IMR-90 (cell line): Measurements from ENCODE around the gene PTCH1. TPM values are rescaled to one million over a fixed set of nuclear protein-coding genes. Genes with fewer than 3 reads are reported as not detected.

Source experiments
- ATAC-seq: fragments of 200-7000 bp; cut with Tn5 transposase; 2 replicates; pipeline ENCODE4 v1.9.1; 2020; ENCODE audit warnings: low read depth, mild to moderate bottlenecking, moderate library complexity
- BruUV-seq: library from RNA; stranded (reverse); fragments of 400-500 nt; replicated peaks from 2 replicates; lab custom pipeline; 2021; lab: Mats Ljungman, UMichigan
- CTCF ChIA-PET: fragments of 300-600 bp; formaldehyde crosslinking; extraction: SDS; loops from one replicate; lab custom pipeline; 2021; ENCODE audit warnings: antibody characterized with exemption; lab: Yijun Ruan, JAX
- POLR2A ChIA-PET: fragments of 300-600 bp; sonication (Branson Sonifier 250); formaldehyde crosslinking; loops from one replicate; lab custom pipeline; 2022; ENCODE audit warnings: antibody characterized with exemption; ENCODE audit not compliant: unreplicated experiment; lab: Charles Lee
- DNase-seq: peaks from one replicate; pipeline ENCODE4 v3.0.0; 2013
- H2AFZ ChIP-seq: replicated peaks from 2 replicates; pipeline ENCODE3; 2013; ENCODE audit warnings: low read length, mild to moderate bottlenecking; ENCODE audit not compliant: poor library complexity
- H2AK5ac ChIP-seq: 2 replicates; pipeline ENCODE4 v1.6.1; 2013; ENCODE audit warnings: low read depth, low read length, inconsistent platforms
- H2AK9ac ChIP-seq: replicated peaks from 2 replicates; pipeline ENCODE3; 2013; ENCODE audit warnings: mild to moderate bottlenecking, low read depth, low read length, moderate library complexity; ENCODE audit not compliant: poor library complexity
- H2BK120ac ChIP-seq: 2 replicates; pipeline ENCODE4 v1.6.1; 2013; ENCODE audit warnings: low read depth, low read length, inconsistent platforms
- H2BK15ac ChIP-seq: 3 replicates; pipeline ENCODE4 v1.6.1; 2013; ENCODE audit warnings: low read depth, low read length, inconsistent platforms
- H2BK20ac ChIP-seq: 2 replicates; pipeline ENCODE4 v1.6.1; 2013; ENCODE audit warnings: low read depth, mild to moderate bottlenecking, inconsistent platforms, low read length, moderate library complexity
- H2BK5ac ChIP-seq: 2 replicates; pipeline ENCODE4 v1.6.1; 2013; ENCODE audit warnings: mild to moderate bottlenecking, low read depth, low read length, inconsistent platforms; ENCODE audit not compliant: poor library complexity, severe bottlenecking
- H3K14ac ChIP-seq: replicated peaks from 2 replicates; pipeline ENCODE4 v1.6.1; 2013; ENCODE audit warnings: low read depth, low read length, inconsistent platforms
- H3K18ac ChIP-seq: 2 replicates; pipeline ENCODE4 v1.6.1; 2013; ENCODE audit warnings: low read depth, low read length, control low read depth
- H3K23ac ChIP-seq: 2 replicates; pipeline ENCODE4 v1.6.1; 2013; ENCODE audit warnings: low read depth, low read length, inconsistent platforms
- H3K27ac ChIP-seq: 2 replicates; pipeline ENCODE4 v1.5.1; 2013; ENCODE audit warnings: mild to moderate bottlenecking, control low read depth, low read length; ENCODE audit not compliant: insufficient read depth
- H3K27me3 ChIP-seq: 2 replicates; pipeline ENCODE4 v1.6.1; 2013; ENCODE audit warnings: low read length; ENCODE audit not compliant: control insufficient read depth, insufficient read depth
- H3K36me3 ChIP-seq: 2 replicates; pipeline ENCODE4 v1.6.1; 2013; ENCODE audit warnings: low read length, mixed read lengths; ENCODE audit not compliant: control insufficient read depth, insufficient read depth
- H3K4ac ChIP-seq: 2 replicates; pipeline ENCODE4 v1.6.1; 2013; ENCODE audit warnings: low read depth, low read length, inconsistent platforms
- H3K4me1 ChIP-seq: 2 replicates; pipeline ENCODE4 v1.6.1; 2013; ENCODE audit warnings: low read length, mixed read lengths; ENCODE audit not compliant: control insufficient read depth, insufficient read depth
- H3K4me2 ChIP-seq: 2 replicates; pipeline ENCODE4 v1.6.1; 2013; ENCODE audit warnings: low read depth, mild to moderate bottlenecking, control low read depth, low read length, moderate library complexity
- H3K4me3 ChIP-seq: 2 replicates; pipeline ENCODE4 v1.5.1; 2013; ENCODE audit warnings: low read depth, mild to moderate bottlenecking, control low read depth, low read length, moderate library complexity; ENCODE audit not compliant: insufficient read depth
- H3K56ac ChIP-seq: 2 replicates; pipeline ENCODE4 v1.6.1; 2013; ENCODE audit warnings: low read length, inconsistent platforms; ENCODE audit not compliant: insufficient read depth; ENCODE audit errors: extremely low read depth
- H3K79me1 ChIP-seq, 2 experiments: 2 replicates each; pipeline ENCODE4 v1.6.1; 2013; ENCODE audit warnings: low read length in 2 of 2, inconsistent platforms in 1 of 2, low read depth in 1 of 2
- H3K9ac ChIP-seq: 2 replicates; pipeline ENCODE4 v1.6.1; 2013; ENCODE audit warnings: low read depth, low read length, control low read depth
- H3K9me1 ChIP-seq: 2 replicates; pipeline ENCODE4 v1.6.1; 2013; ENCODE audit warnings: low read length, inconsistent platforms; ENCODE audit not compliant: insufficient read depth
- H3K9me3 ChIP-seq: 2 replicates; pipeline ENCODE4 v1.6.1; 2013; ENCODE audit warnings: low read length; ENCODE audit not compliant: control insufficient read depth, insufficient read depth
- H4K20me1 ChIP-seq: 2 replicates; pipeline ENCODE4 v1.6.1; 2013; ENCODE audit warnings: low read length, inconsistent platforms; ENCODE audit not compliant: insufficient read depth
- H4K5ac ChIP-seq: 2 replicates; pipeline ENCODE4 v1.6.1; 2013; ENCODE audit warnings: mild to moderate bottlenecking, low read depth, low read length, control low read depth
- H4K8ac ChIP-seq, 2 experiments: 2 replicates each; pipeline ENCODE4 v1.6.1; 2013; ENCODE audit warnings: low read depth in 2 of 2, low read length in 2 of 2, control low read depth in 1 of 2, inconsistent platforms in 1 of 2
- H4K91ac ChIP-seq: 2 replicates; pipeline ENCODE4 v1.6.1; 2013; ENCODE audit warnings: low read depth, low read length, inconsistent platforms; ENCODE audit not compliant: insufficient read depth
- BHLHE40 ChIP-seq: fragments of 150-350 bp; IDR thresholded peaks from 2 replicates; pipeline ENCODE4 v1.6.1; 2016; ENCODE audit warnings: mild to moderate bottlenecking, low read depth, low read length
- CEBPB ChIP-seq: IDR thresholded peaks from 2 replicates; pipeline ENCODE4 v1.6.1; 2012; ENCODE audit warnings: low read depth, low read length, improper control_type of control experiment
- CHD1 ChIP-seq: IDR thresholded peaks from 2 replicates; pipeline ENCODE4 v1.6.1; 2012; ENCODE audit warnings: low read depth, low read length, improper control_type of control experiment
- FOS ChIP-seq: fragments of 150-350 bp; IDR thresholded peaks from 2 replicates; pipeline ENCODE4 v1.6.1; 2016; ENCODE audit warnings: low read depth, low read length
- MAFK ChIP-seq: IDR thresholded peaks from 2 replicates; pipeline ENCODE4 v1.6.1; 2012; ENCODE audit warnings: low read depth, low read length, improper control_type of control experiment
- MXI1 ChIP-seq: IDR thresholded peaks from 2 replicates; pipeline ENCODE4 v1.6.1; 2012; ENCODE audit warnings: low read depth, mild to moderate bottlenecking, low read length, moderate library complexity, borderline replicate concordance
- NFE2L2 ChIP-seq: fragments of 150-350 bp; IDR thresholded peaks from 2 replicates; pipeline ENCODE4 v1.6.1; 2016; ENCODE audit warnings: low read depth, mild to moderate bottlenecking, low read length
- POLR2A ChIP-seq: IDR thresholded peaks from 2 replicates; pipeline ENCODE4 v1.6.1; 2012; ENCODE audit warnings: mild to moderate bottlenecking, low read depth, low read length
- RAD21 ChIP-seq: IDR thresholded peaks from 2 replicates; pipeline ENCODE4 v1.6.1; 2012; ENCODE audit warnings: low read length, improper control_type of control experiment
- RFX5 ChIP-seq: IDR thresholded peaks from 2 replicates; pipeline ENCODE4 v1.8.0; 2012; ENCODE audit warnings: low read depth, mild to moderate bottlenecking, low read length, moderate library complexity
- SMC3 ChIP-seq: fragments of 150-350 bp; IDR thresholded peaks from 2 replicates; pipeline ENCODE4 v1.6.1; 2016; ENCODE audit warnings: low read depth, mild to moderate bottlenecking, antibody characterized with exemption, low read length, moderate library complexity
- WGBS, 2 experiments: methylation state at CpG; one replicate each; pipeline versions ENCODE4 v1.1.5 to v1.1.7; 2013; ENCODE audit warnings: missing lambda C conversion rate in 2 of 2; ENCODE audit not compliant: insufficient read length in 1 of 2; ENCODE audit errors: extremely low coverage in 2 of 2; 5-methylcytosine and 5-hydroxymethylcytosine counted together
- dilution Hi-C: fragments of 300-500 bp; cut with HindIII; formaldehyde crosslinking; loops from one replicate; pipeline ENCODE4 v1.14.3; 2018; ENCODE audit warnings: low sequenced_read_pairs; ENCODE audit not compliant: unreplicated experiment
- in situ Hi-C: fragments of 300-500 bp; cut with MboI; formaldehyde crosslinking; loops from 3 replicates; pipeline ENCODE4 v1.14.3; 2019; ENCODE audit warnings: low sequenced_read_pairs, inconsistent platforms, mixed read lengths
- intact Hi-C: fragments of 100-400 bp; cut with micrococcal nuclease; formaldehyde crosslinking; loops from 2 replicates; pipeline ENCODE4 v1.10.0; 2022
- polyA plus RNA-seq, 3 experiments: library from polyadenylated mRNA; depleted of rRNA; stranded (reverse); fragments of >200 nt; gene quantifications; 2 replicates each; pipeline ENCODE4 v1.2.3, GENCODE V29; 2012; ENCODE audit warnings: low replicate concordance in 1 of 3
- total RNA-seq: library from RNA; depleted of rRNA; stranded (reverse); fragments of >200 nt; gene quantifications from 2 replicates; pipeline ENCODE4 v1.2.3, GENCODE V29; 2012
- TF ChIP-seq, protein P1 (sequence below): fragments of 150-350 bp; IDR thresholded peaks from 2 replicates; pipeline ENCODE4 v1.6.1; 2017; ENCODE audit warnings: mild to moderate bottlenecking, antibody characterized with exemption, low read length, low read depth
- TF ChIP-seq, protein P2 (sequence below): fragments of 150-350 bp; IDR thresholded peaks from 2 replicates; pipeline ENCODE4 v1.6.1; 2016; ENCODE audit warnings: low read depth, mild to moderate bottlenecking, low read length, moderate library complexity, borderline replicate concordance

The PTCH1 gene
- total and polyA plus RNA-seq, 2 of the 4 experiments (the other 2 are of a cell fraction), result 4.1 to 5.0 TPM

- dilution Hi-C loops, result no loop called here
- Histone ChIP-seq H3K4me3 (no peak overlapping the region), H3K79me1 (peaks cover 3 to 17% of the 10 kb centered on the region in 2 experiments; a peak in 3 of 4 replicates), H3K14ac (no peak overlapping the region), H3K18ac (no peak overlapping the region), H2BK20ac (no peak overlapping the region), H2AK5ac (no peak overlapping the region), H2BK5ac (no peak overlapping the region), H2BK15ac (no peak overlapping the region), H3K4ac (no peak overlapping the region), H3K4me2 (no peak overlapping the region), H3K9ac (no peak overlapping the region), H4K8ac (no peak overlapping the region), H3K27ac (no peak overlapping the region), H4K5ac (no peak overlapping the region), H3K27me3 (peaks cover 11% of the 10 kb centered on the region), H3K9me1 (no peaks in the 10 kb centered on the region), H4K20me1 (no peaks in the 10 kb centered on the region), H3K9me3 (no peaks in the 10 kb centered on the region; the same call in 1 of the 2 replicates), H3K4me1 (peaks cover 4% of the 10 kb centered on the region), H2AFZ (no peak overlapping the region), H3K36me3 (no peaks in the 10 kb centered on the region), H4K91ac (no peak overlapping the region), H2BK120ac (no peak overlapping the region), H3K23ac (no peak overlapping the region), H3K56ac (no peak overlapping the region), H2AK9ac (no peak overlapping the region)
- no peak for TF ChIP-seq BHLHE40
- no peak for TF ChIP-seq CEBPB
- TF ChIP-seq MXI1, result no peak
- no peak for TF ChIP-seq SMC3
- TF ChIP-seq RAD21, result no peak
- no peak for TF ChIP-seq POLR2A
- TF ChIP-seq, protein P1, sequence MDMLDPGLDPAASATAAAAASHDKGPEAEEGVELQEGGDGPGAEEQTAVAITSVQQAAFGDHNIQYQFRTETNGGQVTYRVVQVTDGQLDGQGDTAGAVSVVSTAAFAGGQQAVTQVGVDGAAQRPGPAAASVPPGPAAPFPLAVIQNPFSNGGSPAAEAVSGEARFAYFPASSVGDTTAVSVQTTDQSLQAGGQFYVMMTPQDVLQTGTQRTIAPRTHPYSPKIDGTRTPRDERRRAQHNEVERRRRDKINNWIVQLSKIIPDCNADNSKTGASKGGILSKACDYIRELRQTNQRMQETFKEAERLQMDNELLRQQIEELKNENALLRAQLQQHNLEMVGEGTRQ, result no peak
- no peak for TF ChIP-seq CHD1
- TF ChIP-seq, protein P2, sequence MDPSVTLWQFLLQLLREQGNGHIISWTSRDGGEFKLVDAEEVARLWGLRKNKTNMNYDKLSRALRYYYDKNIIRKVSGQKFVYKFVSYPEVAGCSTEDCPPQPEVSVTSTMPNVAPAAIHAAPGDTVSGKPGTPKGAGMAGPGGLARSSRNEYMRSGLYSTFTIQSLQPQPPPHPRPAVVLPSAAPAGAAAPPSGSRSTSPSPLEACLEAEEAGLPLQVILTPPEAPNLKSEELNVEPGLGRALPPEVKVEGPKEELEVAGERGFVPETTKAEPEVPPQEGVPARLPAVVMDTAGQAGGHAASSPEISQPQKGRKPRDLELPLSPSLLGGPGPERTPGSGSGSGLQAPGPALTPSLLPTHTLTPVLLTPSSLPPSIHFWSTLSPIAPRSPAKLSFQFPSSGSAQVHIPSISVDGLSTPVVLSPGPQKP, result no peak
- no peak for TF ChIP-seq NFE2L2
- no peak for TF ChIP-seq MAFK
- TF ChIP-seq FOS, result no peak
- TF ChIP-seq RFX5, result no peak
- CTCF ChIA-PET, result interaction anchor here (0.6 kb wide), 1 partner anchor 202 kb away, joined by 3 read pairs; no protein-coding TSS in a partner anchor
- intact Hi-C loops, result no loop called here
- ATAC-seq, result no peak
- no peak for DNase-seq
- BruUV-seq, result no TSS peak
- POLR2A ChIA-PET, result no interaction called here
- in situ Hi-C loops, result loop anchor here (10.0 kb wide), 2 partner anchors 199 to 361 kb away; partner anchors contain the start of genes ERCC6L2 and FANCC
- no CpG with 5 or more reads among the region's 4 CpGs for WGBS, 2 experiments
These were observed 3.1 kb downstream of the PTCH1 start for GRCh38 chr9:95513711-95514110.
